Measurements from ENCODE around the gene USH2A. TPM values are rescaled to one million over a fixed set of nuclear protein-coding genes. Genes with fewer than 3 reads are reported as not detected.

Gene USH2A
- total RNA-seq, 4 donors from 2014 or later = under 0.01 TPM; not detected in 3

DNA sequence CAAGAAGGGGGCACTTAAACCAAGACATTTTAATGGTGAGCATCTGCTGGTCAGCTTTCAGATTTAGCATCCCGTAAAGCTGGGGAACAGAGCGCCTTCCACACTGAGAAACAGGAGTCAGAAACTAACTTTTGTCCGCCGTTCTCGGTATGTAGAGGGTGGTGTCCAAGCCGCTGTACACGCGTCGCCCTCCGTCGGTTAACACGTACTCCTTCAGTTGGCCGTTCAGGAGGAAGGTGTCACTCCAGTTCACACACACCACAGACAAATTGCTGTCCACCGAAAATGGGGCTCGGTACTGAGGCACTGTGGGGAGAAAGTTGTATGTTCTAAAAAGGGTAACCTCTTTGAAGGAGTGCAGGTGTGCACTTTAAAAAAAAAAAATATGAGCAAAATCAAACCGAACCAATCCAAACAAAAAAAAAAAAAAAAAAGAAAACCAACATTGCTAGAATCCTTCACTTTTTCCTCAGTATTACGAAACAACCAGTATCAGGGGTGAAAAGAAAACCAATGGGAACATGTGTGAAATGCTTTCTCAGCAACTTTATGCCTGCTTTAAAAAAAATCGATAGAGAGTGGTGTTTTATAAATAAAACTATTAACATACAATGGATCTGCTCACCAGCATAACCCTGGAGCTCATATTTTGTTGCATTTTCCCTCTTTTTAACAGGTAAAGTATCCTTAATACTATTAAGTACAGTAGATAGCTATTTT is 782.7 kb downstream of the USH2A start:
- no peak overlapping the region for H3K4me3 ChIP-seq
- no peaks in the 10 kb centered on the region for H3K27me3 ChIP-seq
- H3K27ac ChIP-seq = no peak overlapping the region
- H3K36me3 ChIP-seq = no peaks in the 10 kb centered on the region
- H3K4me1 ChIP-seq = peaks cover 0 to 23% (median 14%) of the 10 kb centered on the region in 4 donors
- in situ Hi-C loops (cut with MboI; ENCODE audit: low pct_ligation_motif_present in 1 of 4, low pct_unique_long_range_greater_than_20kb in 1 of 4, low sequenced_read_pairs in 3 of 4) (no loop called here), intact Hi-C loops (cut with DNase I; ENCODE audit: low total_unique reads) (no loop called here)
- no peak for DNase-seq
- H3K9me3 ChIP-seq = no peaks in the 10 kb centered on the region
- TF ChIP-seq CTCF (IDR thresholded peaks at IDR 0.05) (no peak), POLR2A (IDR thresholded peaks at IDR 0.05) (no peak), EP300 (IDR thresholded peaks at IDR 0.05; ENCODE audit: low read depth) (no peak), POLR2AphosphoS5 (IDR thresholded peaks at IDR 0.05) (no peak)
- WGBS, 2 donors (ENCODE audit: low coverage in 1 of 2) = 83 to 91% methylated on average over 6 to 18 of the region's 18 CpGs

- intact Hi-C loops (cut with DNase I; ENCODE audit: low total_unique reads) = no loop called here
- Histone ChIP-seq H3K27me3 (no peaks in the 10 kb centered on the region), H3K4me3 (no peak overlapping the region), H3K9me3 (no peaks in the 10 kb centered on the region), H3K36me3 (no peaks in the 10 kb centered on the region), H3K4me1 (peaks cover 0 to 30% (median 18%) of the 10 kb centered on the region in 4 donors), H3K27ac (peak overlapping the region; percentile 78 to 83 (median 82))
- in situ Hi-C loops (cut with MboI; ENCODE audit: low pct_ligation_motif_present in 1 of 4, low pct_unique_long_range_greater_than_20kb in 1 of 4, low sequenced_read_pairs in 3 of 4) = no loop called here
- no peak for TF ChIP-seq CTCF (IDR thresholded peaks at IDR 0.05)
- no peak for TF ChIP-seq POLR2A (IDR thresholded peaks at IDR 0.05)
- TF ChIP-seq EP300 (IDR thresholded peaks at IDR 0.05; ENCODE audit: low read depth) = no peak
- no peak for TF ChIP-seq POLR2AphosphoS5 (IDR thresholded peaks at IDR 0.05)
- 40 to 46% methylated on average over 1 to 7 of the region's 7 CpGs for WGBS, 2 donors (ENCODE audit: low coverage in 1 of 2)
- DNase-seq = peak; percentile 23
These were observed 786.1 kb downstream of the USH2A start for GRCh38 chr1:215637041-215637573.

DNA sequence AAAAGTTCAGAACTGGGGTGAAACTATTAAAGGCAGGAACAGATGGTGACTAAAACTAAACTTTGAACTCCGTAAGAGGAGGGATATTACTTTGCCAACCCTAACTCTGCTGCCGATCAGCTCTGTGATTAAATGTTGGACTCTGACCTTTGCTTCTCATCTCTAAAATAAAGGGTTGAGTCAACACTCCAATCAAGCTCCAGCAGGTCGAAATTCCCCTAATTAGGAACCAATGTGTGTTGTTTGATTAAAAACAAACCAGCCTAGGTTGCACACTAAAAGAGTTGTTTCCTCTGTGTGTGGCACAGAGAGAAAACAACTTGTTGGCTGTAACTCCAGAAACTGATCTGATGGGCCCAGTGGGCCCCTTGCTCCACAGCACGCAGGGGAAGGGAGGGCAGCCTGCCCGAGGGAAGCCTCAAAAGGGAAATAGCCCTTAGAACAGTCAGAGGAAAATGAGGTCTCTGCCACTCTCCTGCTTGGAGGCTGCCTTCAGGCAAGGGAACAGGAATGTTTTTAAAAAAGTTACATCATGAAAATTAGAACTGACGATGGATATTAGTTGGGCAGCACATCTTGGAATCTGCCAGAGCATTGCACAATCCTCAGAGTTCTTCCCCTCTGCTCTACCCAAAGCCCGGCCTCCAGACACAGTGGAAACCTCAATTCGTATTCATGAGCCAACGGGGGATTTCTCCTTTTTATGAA is 786.8 kb downstream of the USH2A start:
- Histone ChIP-seq H3K36me3 (no peaks in the 10 kb centered on the region), H3K27me3 (no peaks in the 10 kb centered on the region), H3K4me1 (peaks cover 0 to 33% (median 20%) of the 10 kb centered on the region in 4 donors), H3K27ac (peak overlapping the region; percentile 78 to 83 (median 82)), H3K9me3 (no peaks in the 10 kb centered on the region), H3K4me3 (no peak overlapping the region)
- intact Hi-C loops (cut with DNase I; ENCODE audit: low total_unique reads) (no loop called here), in situ Hi-C loops (cut with MboI; ENCODE audit: low pct_ligation_motif_present in 1 of 4, low pct_unique_long_range_greater_than_20kb in 1 of 4, low sequenced_read_pairs in 3 of 4) (no loop called here)
- WGBS, 2 donors (ENCODE audit: low coverage in 1 of 2) = 33 to 35% methylated on average over 7 to 9 of the region's 9 CpGs
- DNase-seq = peak; percentile 31
- no peak for TF ChIP-seq EP300 (IDR thresholded peaks at IDR 0.05; ENCODE audit: low read depth)
- TF ChIP-seq POLR2A (IDR thresholded peaks at IDR 0.05) = no peak
- no peak for TF ChIP-seq POLR2AphosphoS5 (IDR thresholded peaks at IDR 0.05)
- no peak for TF ChIP-seq CTCF (IDR thresholded peaks at IDR 0.05)

DNA sequence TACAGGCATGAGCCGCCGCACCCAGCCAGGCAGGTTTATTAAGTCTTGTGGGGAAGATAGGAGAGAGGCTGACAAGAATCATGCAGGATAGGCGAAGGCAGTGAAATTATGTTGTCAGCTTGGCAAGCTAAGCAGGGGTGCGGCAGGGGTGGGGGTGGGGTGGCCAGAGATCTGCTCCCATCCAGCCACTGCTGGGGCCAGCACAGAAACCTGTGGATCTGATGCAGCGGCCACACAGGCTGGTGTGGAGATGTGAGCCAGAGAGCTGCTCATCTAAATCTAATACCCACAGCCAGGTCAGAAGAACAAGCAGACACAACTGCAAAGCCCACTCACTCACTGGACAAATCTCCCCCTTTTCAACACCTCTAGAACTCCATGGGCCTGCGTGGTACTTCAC is 787.4 kb downstream of the USH2A start:
- DNase-seq = peak; percentile 45
- Histone ChIP-seq H3K4me1 (peaks cover 0 to 36% (median 20%) of the 10 kb centered on the region in 4 donors), H3K27me3 (no peaks in the 10 kb centered on the region), H3K27ac (peak overlapping the region; percentile 78 to 83 (median 82)), H3K36me3 (no peaks in the 10 kb centered on the region), H3K9me3 (no peaks in the 10 kb centered on the region), H3K4me3 (no peak overlapping the region)
- in situ Hi-C loops (cut with MboI; ENCODE audit: low pct_ligation_motif_present in 1 of 4, low pct_unique_long_range_greater_than_20kb in 1 of 4, low sequenced_read_pairs in 3 of 4) = no loop called here
- WGBS, 2 donors (ENCODE audit: low coverage in 1 of 2) = 62% methylated on average over 6 of the region's 6 CpGs; no CpG with 5 or more reads in 1 of the 2 donors
- TF ChIP-seq EP300 (IDR thresholded peaks at IDR 0.05; ENCODE audit: low read depth) (no peak), POLR2A (IDR thresholded peaks at IDR 0.05) (no peak), POLR2AphosphoS5 (IDR thresholded peaks at IDR 0.05) (no peak), CTCF (IDR thresholded peaks at IDR 0.05) (no peak)
- intact Hi-C loops (cut with DNase I; ENCODE audit: low total_unique reads) = no loop called here

Data from transverse colon (tissue), 4 donors.